Keratinocyte (primary cell): ENCODE measurements around the gene NTN3. TPM values are rescaled to one million over a fixed set of nuclear protein-coding genes. Genes with fewer than 3 reads are reported as not detected.
"Not testable (repeated sequence)": the region's sequence is repeated elsewhere in the genome, so short reads cannot be mapped to it uniquely, and the experiment has no call there.

Source experiments
- DNase-seq: peaks from one replicate; pipeline ENCODE4 v3.0.0-alpha.2; 2011; ENCODE audit warnings: low read depth, missing footprints, low spot score
- FAIRE-seq: peaks from 2 replicates; lab custom pipeline; 2011; peaks lifted over from hg19 to GRCh38; lab: Jason Lieb, UNC
- H2AFZ ChIP-seq: 2 replicates; pipeline ENCODE4 v1.6.0; 2012; ENCODE audit warnings: low read length, control low read depth, inconsistent platforms; ENCODE audit not compliant: control insufficient read depth
- H3K27ac ChIP-seq: 2 replicates; pipeline ENCODE4 v1.5.1; 2011; ENCODE audit warnings: low read length; ENCODE audit not compliant: control insufficient read depth, insufficient read depth
- H3K27me3 ChIP-seq: 3 replicates; pipeline ENCODE4 v1.6.0; 2011; ENCODE audit warnings: low read length; ENCODE audit not compliant: control insufficient read depth, insufficient read depth; ENCODE audit errors: extremely low read depth
- H3K36me3 ChIP-seq, 2 experiments: 2 replicates in 1 of 2; 3 replicates in 1 of 2; pipeline ENCODE4 v1.5.1; 2011; ENCODE audit warnings: low read length in 2 of 2, mild to moderate bottlenecking in 1 of 2; ENCODE audit not compliant: control insufficient read depth in 2 of 2, insufficient read depth in 2 of 2; ENCODE audit errors: extremely low read depth in 1 of 2
- H3K4me1 ChIP-seq: 3 replicates; pipeline ENCODE4 v1.5.1; 2011; ENCODE audit warnings: low read length; ENCODE audit not compliant: control insufficient read depth, insufficient read depth; ENCODE audit errors: extremely low read depth
- H3K4me2 ChIP-seq: 3 replicates; pipeline ENCODE4 v1.6.0; 2011; ENCODE audit warnings: low read depth, low read length; ENCODE audit not compliant: control insufficient read depth, insufficient read depth; ENCODE audit errors: extremely low read depth
- H3K4me3 ChIP-seq, 3 experiments: fragments of 200-600 bp in 1 of 3; sonication (generic) in 1 of 3; 2 replicates in 2 of 3; 3 replicates in 1 of 3; pipeline ENCODE4 v1.5.1; 2011 to 2016; ENCODE audit warnings: low read length in 3 of 3, mild to moderate bottlenecking in 3 of 3, control low read depth in 2 of 3, inconsistent platforms in 1 of 3, low read depth in 1 of 3, mixed read lengths in 1 of 3, mixed run types in 1 of 3, moderate library complexity in 1 of 3; ENCODE audit not compliant: control insufficient read depth in 2 of 3, insufficient read depth in 2 of 3; ENCODE audit errors: extremely low read depth in 1 of 3
- H3K79me2 ChIP-seq: 2 replicates; pipeline ENCODE4 v1.6.0; 2012; ENCODE audit warnings: low read length; ENCODE audit not compliant: control insufficient read depth, insufficient read depth
- H3K9ac ChIP-seq: 3 replicates; pipeline ENCODE4 v1.6.0; 2011; ENCODE audit warnings: low read length; ENCODE audit not compliant: control insufficient read depth, insufficient read depth; ENCODE audit errors: extremely low read depth
- H3K9me1 ChIP-seq: 3 replicates; pipeline ENCODE4 v1.6.0; 2011; ENCODE audit warnings: low read length; ENCODE audit not compliant: control insufficient read depth, insufficient read depth; ENCODE audit errors: extremely low read depth
- H3K9me3 ChIP-seq: 2 replicates; pipeline ENCODE4 v1.5.1; 2012; ENCODE audit warnings: low read depth, low read length; ENCODE audit not compliant: control insufficient read depth
- H4K20me1 ChIP-seq: 3 replicates; pipeline ENCODE4 v1.6.0; 2011; ENCODE audit warnings: low read length; ENCODE audit not compliant: control insufficient read depth, insufficient read depth; ENCODE audit errors: extremely low read depth
- EZH2 ChIP-seq: IDR thresholded peaks from one replicate; pipeline ENCODE4 v1.6.1; 2012; ENCODE audit warnings: inconsistent platforms, mild to moderate bottlenecking, low read length, moderate library complexity
- dilution Hi-C: fragments of 300-500 bp; cut with MboI; formaldehyde crosslinking; loops from one replicate; pipeline ENCODE4 v1.7.0; 2020; ENCODE audit warnings: low sequenced_read_pairs; ENCODE audit not compliant: extremely low pct_ligation_motif_present
- polyA plus RNA-seq, 5 experiments: library from polyadenylated mRNA; depleted of rRNA in 3 of 5; stranded (reverse) in 3 of 5; stranded (forward) in 1 of 5; unstranded in 1 of 5; fragments of >200 nt; gene quantifications; 1 replicate in 1 of 5; 2 replicates in 3 of 5; 3 replicates in 1 of 5; pipeline versions ENCODE4 v1.2.1 to v1.2.3, GENCODE V29; 2011 to 2012; ENCODE audit warnings: missing spikeins in 2 of 5, low read depth in 1 of 5, low replicate concordance in 1 of 5
- TF ChIP-seq, protein P1 (sequence below), 3 experiments: IDR thresholded peaks in 1 of 3; conservative IDR thresholded peaks in 1 of 3; optimal IDR thresholded peaks in 1 of 3; 2 replicates in 2 of 3; 3 replicates in 1 of 3; pipeline versions ENCODE3 to v1.5.1; 2011; ENCODE audit warnings: low read length in 3 of 3, mild to moderate bottlenecking in 3 of 3, moderate library complexity in 2 of 3, control low read depth in 1 of 3, inconsistent platforms in 1 of 3; ENCODE audit not compliant: insufficient read depth in 2 of 3; ENCODE audit errors: extremely low read depth in 1 of 3

NTN3 gene
- polyA plus RNA-seq, 1 donor (not counting 4 experiments of a cell fraction or from before 2014, with no cell fraction given), result not detected

- H3K4me1 ChIP-seq, result peaks cover 6% of the 10 kb centered on the region
- peaks cover 9% of the 10 kb centered on the region for H4K20me1 ChIP-seq
- H3K9me3 ChIP-seq, result no peaks in the 10 kb centered on the region
- peaks cover 2% of the 10 kb centered on the region for H3K27me3 ChIP-seq
- no peak overlapping the region for H3K4me2 ChIP-seq
- DNase-seq (no peak), FAIRE-seq (no peak)
- no peak overlapping the region for H3K9ac ChIP-seq
- no peak overlapping the region for H2AFZ ChIP-seq
- no peaks in the 10 kb centered on the region for H3K9me1 ChIP-seq
- no peak overlapping the region for H3K27ac ChIP-seq
- peaks cover 1% of the 10 kb centered on the region for H3K79me2 ChIP-seq
- dilution Hi-C loops, result no loop called here
- H3K4me3 ChIP-seq, result no peak overlapping the region
- TF ChIP-seq, protein P1, sequence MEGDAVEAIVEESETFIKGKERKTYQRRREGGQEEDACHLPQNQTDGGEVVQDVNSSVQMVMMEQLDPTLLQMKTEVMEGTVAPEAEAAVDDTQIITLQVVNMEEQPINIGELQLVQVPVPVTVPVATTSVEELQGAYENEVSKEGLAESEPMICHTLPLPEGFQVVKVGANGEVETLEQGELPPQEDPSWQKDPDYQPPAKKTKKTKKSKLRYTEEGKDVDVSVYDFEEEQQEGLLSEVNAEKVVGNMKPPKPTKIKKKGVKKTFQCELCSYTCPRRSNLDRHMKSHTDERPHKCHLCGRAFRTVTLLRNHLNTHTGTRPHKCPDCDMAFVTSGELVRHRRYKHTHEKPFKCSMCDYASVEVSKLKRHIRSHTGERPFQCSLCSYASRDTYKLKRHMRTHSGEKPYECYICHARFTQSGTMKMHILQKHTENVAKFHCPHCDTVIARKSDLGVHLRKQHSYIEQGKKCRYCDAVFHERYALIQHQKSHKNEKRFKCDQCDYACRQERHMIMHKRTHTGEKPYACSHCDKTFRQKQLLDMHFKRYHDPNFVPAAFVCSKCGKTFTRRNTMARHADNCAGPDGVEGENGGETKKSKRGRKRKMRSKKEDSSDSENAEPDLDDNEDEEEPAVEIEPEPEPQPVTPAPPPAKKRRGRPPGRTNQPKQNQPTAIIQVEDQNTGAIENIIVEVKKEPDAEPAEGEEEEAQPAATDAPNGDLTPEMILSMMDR (optimal IDR thresholded peaks at IDR 0.05 in 1 of 3, IDR thresholded peaks at IDR 0.05 in 1 of 3, conservative IDR thresholded peaks at IDR 0.05 in 1 of 3; ENCODE audit: extremely low read depth in 1 of 3, insufficient read depth in 2 of 3, low read length in 3 of 3), result no peak
- no peak for TF ChIP-seq EZH2
- peaks cover 0 to 1% of the 10 kb centered on the region in 2 experiments for H3K36me3 ChIP-seq
Observed at GRCh38 chr16:2477327-2477726, 6.2 kb downstream of the NTN3 start.

DNA sequence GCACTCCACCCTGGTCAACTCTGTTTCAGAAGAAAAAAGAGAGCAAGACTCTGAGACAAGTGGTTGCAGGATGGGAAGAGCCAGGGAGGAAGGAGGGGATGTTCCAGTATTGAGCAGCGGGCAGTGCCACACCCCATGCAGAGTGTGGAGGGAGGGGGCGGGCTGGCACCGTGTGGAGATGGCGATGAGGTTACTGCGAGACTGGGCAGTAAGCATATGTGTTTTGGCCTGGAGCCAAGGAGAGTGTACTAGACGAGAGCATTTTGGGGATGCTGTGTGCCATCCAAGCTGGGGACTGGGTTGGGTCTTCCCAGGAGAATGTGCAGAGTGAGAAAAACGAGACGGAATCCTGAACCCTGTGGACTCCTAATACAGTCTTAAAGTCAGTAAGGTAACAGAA is 7.2 kb downstream of the NTN3 start:
- Histone ChIP-seq H3K36me3 (peaks cover 0 to 1% of the 10 kb centered on the region in 2 experiments), H3K79me2 (peaks cover 1% of the 10 kb centered on the region), H3K4me3 (no peak overlapping the region), H3K27ac (no peak overlapping the region), H3K27me3 (no peaks in the 10 kb centered on the region), H3K9me3 (no peaks in the 10 kb centered on the region), H3K9me1 (no peaks in the 10 kb centered on the region), H3K9ac (no peak overlapping the region), H3K4me1 (peaks cover 6% of the 10 kb centered on the region), H2AFZ (no peak overlapping the region), H4K20me1 (peaks cover 6% of the 10 kb centered on the region), H3K4me2 (no peak overlapping the region)
- TF ChIP-seq EZH2, result no peak
- TF ChIP-seq, protein P1 (optimal IDR thresholded peaks at IDR 0.05 in 1 of 3, IDR thresholded peaks at IDR 0.05 in 1 of 3, conservative IDR thresholded peaks at IDR 0.05 in 1 of 3; ENCODE audit: extremely low read depth in 1 of 3, insufficient read depth in 2 of 3, low read length in 3 of 3), result no peak
- dilution Hi-C loops, result no loop called here
- DNase-seq (no peak), FAIRE-seq (no peak)

DNA sequence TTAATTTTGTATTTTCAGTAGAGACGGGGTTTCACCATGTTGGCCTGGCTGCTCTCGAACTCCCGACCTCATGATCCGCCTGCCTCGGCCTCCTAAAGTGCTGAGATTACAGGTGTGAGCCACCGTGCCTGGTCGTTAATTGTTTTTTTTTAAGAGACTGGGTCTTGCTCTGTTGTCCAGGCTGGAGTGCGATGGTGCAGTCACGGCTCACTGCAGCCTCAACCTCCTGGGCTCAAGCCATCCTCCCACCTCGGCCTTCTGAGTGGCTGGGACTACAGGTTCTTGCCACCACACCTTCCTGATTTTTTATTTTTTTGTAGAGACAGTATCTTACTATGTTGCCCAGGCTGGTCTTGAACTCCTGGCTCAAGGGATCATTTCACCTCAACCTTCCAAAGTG is 8.9 kb downstream of the NTN3 start:
- FAIRE-seq, dilution Hi-C loops, H2AFZ ChIP-seq, H3K36me3 ChIP-seq, H3K4me3 ChIP-seq, H3K9me3 ChIP-seq, H3K9me1 ChIP-seq, DNase-seq, H3K4me2 ChIP-seq, H3K27me3 ChIP-seq, H3K4me1 ChIP-seq, H3K79me2 ChIP-seq, H3K27ac ChIP-seq, H4K20me1 ChIP-seq, H3K9ac ChIP-seq: not testable (repeated sequence)
